ENCODE results near the gene CBY2. TPM values are rescaled to one million over a fixed set of nuclear protein-coding genes. Genes with fewer than 3 reads are reported as not detected.

The CBY2 gene
- total and polyA plus RNA-seq, 8 donors = not detected

DNA sequence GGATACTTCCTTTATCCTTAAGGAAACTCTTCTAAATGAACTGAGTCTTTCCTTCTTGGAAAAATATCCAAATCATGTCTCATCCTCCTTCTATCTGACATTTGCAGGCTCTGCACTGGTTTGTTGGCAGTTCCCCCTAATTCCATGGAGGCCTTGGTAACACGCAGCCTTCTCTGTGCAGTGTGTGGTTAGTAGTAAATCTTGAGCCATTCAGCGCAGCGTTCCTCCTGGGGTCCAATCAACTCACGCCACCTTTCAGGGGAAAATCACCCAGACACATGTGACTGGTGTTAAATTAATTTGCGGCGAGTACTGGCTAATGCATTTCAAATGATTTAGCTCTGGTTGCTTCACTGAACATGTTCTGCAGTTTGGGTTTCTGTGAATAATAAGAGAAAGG, 21.0 kb upstream of the CBY2 start:
- no peaks in the 10 kb centered on the region for H3K9me3 ChIP-seq
- TF ChIP-seq, protein P1, sequence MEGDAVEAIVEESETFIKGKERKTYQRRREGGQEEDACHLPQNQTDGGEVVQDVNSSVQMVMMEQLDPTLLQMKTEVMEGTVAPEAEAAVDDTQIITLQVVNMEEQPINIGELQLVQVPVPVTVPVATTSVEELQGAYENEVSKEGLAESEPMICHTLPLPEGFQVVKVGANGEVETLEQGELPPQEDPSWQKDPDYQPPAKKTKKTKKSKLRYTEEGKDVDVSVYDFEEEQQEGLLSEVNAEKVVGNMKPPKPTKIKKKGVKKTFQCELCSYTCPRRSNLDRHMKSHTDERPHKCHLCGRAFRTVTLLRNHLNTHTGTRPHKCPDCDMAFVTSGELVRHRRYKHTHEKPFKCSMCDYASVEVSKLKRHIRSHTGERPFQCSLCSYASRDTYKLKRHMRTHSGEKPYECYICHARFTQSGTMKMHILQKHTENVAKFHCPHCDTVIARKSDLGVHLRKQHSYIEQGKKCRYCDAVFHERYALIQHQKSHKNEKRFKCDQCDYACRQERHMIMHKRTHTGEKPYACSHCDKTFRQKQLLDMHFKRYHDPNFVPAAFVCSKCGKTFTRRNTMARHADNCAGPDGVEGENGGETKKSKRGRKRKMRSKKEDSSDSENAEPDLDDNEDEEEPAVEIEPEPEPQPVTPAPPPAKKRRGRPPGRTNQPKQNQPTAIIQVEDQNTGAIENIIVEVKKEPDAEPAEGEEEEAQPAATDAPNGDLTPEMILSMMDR (IDR thresholded peaks at IDR 0.05) = no peak
- no peak for DNase-seq
- ATAC-seq = no peak
- intact Hi-C loops (cut with DNase I) = no loop called here
- FAIRE-seq = no peak
- no peak overlapping the region for H3K4me3 ChIP-seq
- H3K27ac ChIP-seq = no peak overlapping the region
- H3K36me3 ChIP-seq = no peaks in the 10 kb centered on the region
- 84 to 88% methylated on average over 6 of the region's 6 CpGs for WGBS, 2 donors
- H3K4me1 ChIP-seq = no peaks in the 10 kb centered on the region
- H3K27me3 ChIP-seq = no peaks in the 10 kb centered on the region

GRCh38 chr13:45682494-45683008, 19.6 kb upstream of the CBY2 start:
- Histone ChIP-seq H3K27ac (no peak overlapping the region), H3K36me3 (no peaks in the 10 kb centered on the region), H3K4me3 (no peak overlapping the region), H3K27me3 (no peaks in the 10 kb centered on the region), H3K4me1 (no peaks in the 10 kb centered on the region), H3K9me3 (no peaks in the 10 kb centered on the region)
- WGBS, 2 donors = 60 to 67% methylated on average over 3 of the region's 3 CpGs
- TF ChIP-seq, protein P1 (IDR thresholded peaks at IDR 0.05) = no peak
- FAIRE-seq (no peak), ATAC-seq (no peak), DNase-seq (no peak)
- intact Hi-C loops (cut with DNase I) = no loop called here

DNA sequence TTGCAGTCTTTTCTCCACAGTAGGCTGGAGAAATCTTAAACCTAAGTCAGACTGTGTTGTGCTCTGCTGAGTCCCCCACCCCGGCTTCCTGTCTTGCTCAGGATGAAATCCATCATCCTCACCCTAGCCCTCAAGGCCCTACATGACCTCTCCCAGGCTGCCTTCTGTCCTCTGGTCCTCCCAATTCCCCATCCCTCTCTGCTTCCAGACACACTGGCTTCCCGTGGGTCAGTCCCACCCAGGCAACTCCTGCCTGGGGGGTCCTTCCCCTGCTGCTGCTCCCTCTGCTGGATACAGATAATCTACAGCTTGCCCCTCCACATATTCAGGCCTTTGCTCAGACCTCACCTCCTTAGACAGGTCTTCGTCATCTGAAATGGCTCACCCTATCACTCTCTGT, 18.4 kb upstream of the CBY2 start:
- Histone ChIP-seq H3K27ac (no peak overlapping the region), H3K4me1 (no peaks in the 10 kb centered on the region), H3K9me3 (no peaks in the 10 kb centered on the region), H3K36me3 (no peaks in the 10 kb centered on the region), H3K27me3 (no peaks in the 10 kb centered on the region), H3K4me3 (no peak overlapping the region)
- WGBS, 2 donors = 56 to 61% methylated on average over 3 of the region's 3 CpGs
- TF ChIP-seq, protein P1 (IDR thresholded peaks at IDR 0.05) = no peak
- DNase-seq (no peak), ATAC-seq (no peak), FAIRE-seq (no peak)
- intact Hi-C loops (cut with DNase I) = no loop called here

DNA sequence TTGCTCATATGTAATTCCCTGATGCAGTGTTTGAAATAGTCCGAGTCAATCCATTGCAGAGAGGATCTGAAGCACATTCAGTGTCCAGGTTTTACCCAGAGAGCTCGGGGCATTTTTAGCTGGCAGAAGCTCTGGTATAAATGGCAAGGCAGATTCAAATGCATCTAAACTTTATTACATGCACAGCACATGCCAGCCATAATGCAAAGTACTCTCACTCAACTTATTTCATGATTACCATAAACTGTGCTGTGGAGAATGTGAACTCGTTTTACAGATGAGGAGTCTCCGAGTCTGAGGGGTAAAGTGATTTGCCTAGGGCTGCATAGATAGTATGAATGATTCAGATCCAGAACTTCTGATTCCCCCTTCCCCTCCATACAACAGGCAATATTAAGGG, 13.5 kb upstream of the CBY2 start:
- Histone ChIP-seq H3K27me3 (no peaks in the 10 kb centered on the region), H3K4me1 (no peaks in the 10 kb centered on the region), H3K36me3 (no peaks in the 10 kb centered on the region), H3K4me3 (no peak overlapping the region), H3K27ac (no peak overlapping the region), H3K9me3 (no peaks in the 10 kb centered on the region)
- TF ChIP-seq, protein P1 (IDR thresholded peaks at IDR 0.05) = no peak
- DNase-seq = no peak
- no peak for ATAC-seq
- intact Hi-C loops (cut with DNase I) = no loop called here
- WGBS, 2 donors = 70 to 81% methylated on average over 4 of the region's 4 CpGs
- FAIRE-seq = no peak

- no peak for ATAC-seq
- FAIRE-seq = no peak
- Histone ChIP-seq H3K4me3 (no peak overlapping the region), H3K36me3 (no peaks in the 10 kb centered on the region), H3K27me3 (no peaks in the 10 kb centered on the region), H3K27ac (no peak overlapping the region), H3K9me3 (no peaks in the 10 kb centered on the region), H3K4me1 (peaks cover 0 to 5% (median 0%) of the 10 kb centered on the region in 3 donors)
- TF ChIP-seq, protein P1 (IDR thresholded peaks at IDR 0.05) = no peak
- no peak for DNase-seq
- 53 to 63% methylated on average over 2 of the region's 2 CpGs for WGBS, 2 donors
- intact Hi-C loops (cut with DNase I) = no loop called here
These were observed 11.5 kb upstream of the CBY2 start for GRCh38 chr13:45690636-45691035.
